ENCODE data around the gene SREK1IP1.
"Not testable (repeated sequence)": the region's sequence is repeated elsewhere in the genome, so short reads cannot be mapped to it uniquely, and the experiment has no call there.

The SREK1IP1 gene

DNA sequence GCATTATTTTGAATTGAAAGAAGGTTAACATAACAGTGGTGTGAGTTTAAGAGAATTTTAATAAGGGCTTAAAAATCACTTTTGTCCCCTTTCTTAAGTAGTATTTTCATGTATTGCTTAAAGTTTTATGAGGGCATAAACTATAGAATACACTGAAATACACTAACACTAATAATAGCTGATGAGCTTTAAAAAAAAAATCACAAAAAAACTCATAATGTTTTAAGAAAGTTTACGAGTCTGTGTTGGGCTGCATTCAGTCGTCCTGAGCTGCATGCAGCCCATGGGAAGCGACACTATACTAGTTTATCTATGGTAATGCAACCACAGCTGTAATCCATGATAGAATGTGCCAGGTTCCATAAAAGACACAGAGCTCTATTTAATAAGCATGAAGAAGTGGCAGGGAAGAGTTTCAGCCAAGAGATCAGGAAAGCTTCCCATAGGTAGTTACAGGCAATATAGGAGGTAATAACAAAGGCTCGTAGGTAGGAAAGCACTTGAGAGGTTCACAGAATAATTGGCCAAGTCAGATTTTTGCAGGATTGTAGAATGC lies 4.5 kb downstream of the SREK1IP1 start:
- DNase-seq = no peak

DNA sequence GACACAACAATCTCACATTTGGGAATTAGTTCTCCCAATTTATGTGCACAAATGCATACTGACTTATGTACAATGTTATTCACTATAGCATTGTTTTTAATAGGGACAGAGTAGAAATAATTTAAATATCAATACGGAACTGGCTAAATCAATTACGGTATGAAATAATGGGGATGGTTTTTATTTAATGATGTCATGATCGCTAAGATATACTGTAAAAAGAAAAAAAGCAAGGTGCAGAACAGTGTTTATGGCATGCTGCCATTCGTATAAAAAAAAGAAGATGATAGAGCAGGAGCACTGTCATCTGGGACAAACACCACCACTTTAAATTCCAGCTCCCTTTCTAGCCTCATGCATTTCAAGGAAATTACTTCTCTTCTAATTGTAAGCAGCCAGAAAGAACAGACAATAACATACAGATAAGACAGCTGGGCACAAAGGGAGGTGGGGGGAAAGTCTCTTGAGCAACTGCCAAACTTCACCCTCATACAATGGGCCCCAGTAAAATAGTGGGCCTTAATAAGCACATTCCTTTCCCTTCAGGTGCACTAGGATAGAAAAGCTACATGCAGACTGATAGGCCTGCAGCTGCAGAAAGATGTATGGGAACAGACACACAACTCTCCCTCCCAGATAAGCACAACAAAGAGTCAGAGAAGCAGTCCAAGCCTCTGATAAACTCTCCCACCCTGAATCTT lies 8.4 kb downstream of the SREK1IP1 start:
- no peak for DNase-seq

GRCh38 chr5:64758901-64759300 lies 9.6 kb downstream of the SREK1IP1 start:
- DNase-seq = no peak

DNA sequence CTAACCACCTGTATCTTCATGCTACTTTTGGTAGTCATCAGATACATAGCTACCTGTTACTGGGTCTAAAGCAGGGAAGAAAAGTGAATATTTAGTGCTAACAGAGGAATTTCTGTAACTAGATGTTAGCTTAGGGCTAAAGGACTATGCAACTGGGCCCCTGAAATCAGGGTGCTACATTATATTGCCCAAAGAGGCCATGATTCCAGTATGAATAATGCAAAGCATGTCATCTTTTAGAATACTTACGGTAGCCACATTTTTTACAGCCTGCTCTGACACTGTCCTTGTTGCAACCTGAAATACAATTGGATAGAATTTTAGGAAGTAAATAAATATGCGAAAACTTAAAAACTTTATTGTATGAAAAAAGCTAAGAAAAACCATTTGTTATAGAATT lies 14.4 kb downstream of the SREK1IP1 start:
- DNase-seq = no peak

DNA sequence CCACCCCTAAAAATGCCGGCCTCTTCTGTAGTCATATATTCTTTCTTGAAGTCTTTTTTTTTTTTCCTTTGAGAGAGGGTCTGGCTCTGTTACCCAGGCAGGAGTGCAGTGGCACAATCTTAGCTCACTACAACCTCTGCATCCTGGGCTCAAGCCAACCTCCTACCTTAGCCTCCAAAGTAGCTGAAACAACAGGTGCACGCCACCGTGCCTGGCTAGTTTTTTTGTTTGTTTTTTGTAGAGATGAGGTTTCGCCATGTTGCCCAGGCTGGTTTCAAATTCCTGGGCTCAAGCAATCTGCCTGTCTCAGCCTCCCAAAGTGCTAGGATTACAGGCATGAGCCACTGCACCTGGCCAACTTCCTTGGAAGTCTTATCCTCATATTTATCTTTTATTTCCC lies 19.1 kb downstream of the SREK1IP1 start:
- no peak for DNase-seq

DNA sequence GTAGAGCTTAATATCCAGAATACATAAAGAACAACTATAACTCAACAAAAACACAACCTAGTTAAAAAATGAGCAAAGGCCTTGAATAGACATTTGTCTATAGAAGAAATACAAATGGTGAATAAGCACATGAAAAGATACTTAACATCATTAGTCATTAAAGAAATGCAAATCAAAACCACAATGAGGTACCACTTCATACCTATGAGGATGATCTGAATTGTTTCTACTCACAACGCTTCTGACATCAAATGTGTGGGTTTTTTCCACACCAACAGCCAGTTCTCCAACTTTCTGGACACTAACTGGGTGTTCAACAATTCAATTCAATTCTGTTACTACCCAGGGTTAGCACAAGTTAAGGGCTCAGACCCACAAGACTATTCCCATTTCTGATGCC lies 22.0 kb downstream of the SREK1IP1 start:
- peak; percentile 35 for DNase-seq

DNA sequence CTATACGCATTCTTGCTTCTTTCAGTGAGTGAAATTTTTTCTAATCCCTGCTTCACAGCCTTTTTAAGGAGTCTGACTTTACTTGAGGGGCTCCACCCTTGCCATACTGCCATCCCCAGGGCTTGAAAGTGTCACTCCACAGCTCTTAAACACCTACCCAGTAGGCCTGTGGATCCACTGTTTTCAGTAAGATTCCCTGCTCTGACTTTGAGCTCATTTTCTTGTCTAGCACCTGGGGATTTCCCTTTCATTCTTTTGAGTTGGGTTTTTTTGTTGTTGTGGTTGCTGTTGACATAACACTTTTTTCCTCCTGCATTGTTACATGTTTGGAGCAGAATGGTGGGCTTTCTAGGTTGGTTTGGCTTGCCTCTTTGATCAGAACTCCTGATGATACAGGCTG lies 23.6 kb downstream of the SREK1IP1 start:
- DNase-seq = no peak

DNA sequence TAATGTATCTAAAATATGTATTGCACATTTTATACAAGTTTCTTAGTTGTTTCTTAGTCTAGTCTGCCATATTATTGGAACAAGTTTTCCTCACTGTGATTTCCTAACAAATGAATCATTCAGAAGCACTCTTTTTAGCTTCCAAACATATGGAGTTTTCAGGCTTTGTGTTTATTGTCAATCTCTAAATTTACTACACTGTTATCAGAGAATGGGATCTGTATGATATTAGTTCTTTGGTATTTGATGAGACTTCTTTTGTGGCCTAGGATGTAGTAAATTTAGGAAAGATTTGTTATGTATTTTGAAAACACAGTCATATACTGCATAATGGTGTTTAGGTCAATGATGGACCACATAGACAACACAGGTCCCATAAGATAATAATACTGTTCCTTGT lies 25.7 kb downstream of the SREK1IP1 start:
- no peak for DNase-seq

DNA sequence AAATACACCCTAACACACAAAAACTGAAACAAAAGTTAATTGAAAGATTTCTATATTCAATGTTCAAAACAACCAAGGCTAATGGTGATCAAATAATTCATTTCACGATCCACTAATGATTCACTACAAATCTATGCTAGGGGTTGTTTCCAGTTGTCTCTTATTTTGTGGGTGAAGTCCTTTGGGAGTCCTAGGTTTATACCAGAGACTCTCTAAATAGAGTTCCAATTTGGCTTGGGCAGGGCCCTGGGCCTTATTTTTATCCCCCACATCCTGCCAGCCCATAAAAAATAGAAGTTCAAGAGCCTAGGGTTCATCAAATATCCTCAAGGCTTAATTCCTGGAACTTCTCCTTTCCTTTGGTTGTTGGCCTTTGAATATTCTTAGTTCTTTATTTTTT lies 26.1 kb downstream of the SREK1IP1 start:
- no peak for DNase-seq

DNA sequence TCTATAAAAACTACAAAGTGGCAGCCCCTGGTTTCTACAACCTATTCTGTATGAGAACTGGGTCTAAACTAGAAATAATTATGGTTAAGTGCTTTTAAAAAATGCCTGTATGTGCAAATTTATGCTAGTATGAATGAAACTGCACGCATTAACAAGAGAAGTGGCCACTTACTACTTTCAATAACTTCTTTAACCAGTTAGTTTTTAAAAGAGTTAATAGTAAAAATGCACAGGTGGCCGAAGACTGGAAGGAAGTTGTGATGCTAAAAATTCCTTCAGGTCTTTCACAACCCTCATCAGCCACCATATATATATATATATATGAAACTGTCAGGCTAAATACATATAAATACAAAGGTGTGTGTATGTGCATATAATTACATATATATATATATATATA lies 41.3 kb downstream of the SREK1IP1 start:
- no peak for DNase-seq

- DNase-seq = no peak
Measured at GRCh38 chr5:64722588-64722987, 45.9 kb downstream of the SREK1IP1 start.

GRCh38 chr5:64714495-64714894 lies 54.0 kb downstream of the SREK1IP1 start:
- not testable (repeated sequence) for DNase-seq

- no peak for DNase-seq
Measured at GRCh38 chr5:64707191-64707590, 61.3 kb downstream of the SREK1IP1 start.

GRCh38 chr5:64706074-64706473 lies 62.4 kb downstream of the SREK1IP1 start:
- DNase-seq = not testable (repeated sequence)

GRCh38 chr5:64700765-64701164 lies 67.7 kb downstream of the SREK1IP1 start:
- no peak for DNase-seq

- not testable (repeated sequence) for DNase-seq
Measured at GRCh38 chr5:64696414-64696813, 72.1 kb downstream of the SREK1IP1 start.

- no peak for DNase-seq
Measured at GRCh38 chr5:64693636-64694035, 74.9 kb downstream of the SREK1IP1 start.

DNA sequence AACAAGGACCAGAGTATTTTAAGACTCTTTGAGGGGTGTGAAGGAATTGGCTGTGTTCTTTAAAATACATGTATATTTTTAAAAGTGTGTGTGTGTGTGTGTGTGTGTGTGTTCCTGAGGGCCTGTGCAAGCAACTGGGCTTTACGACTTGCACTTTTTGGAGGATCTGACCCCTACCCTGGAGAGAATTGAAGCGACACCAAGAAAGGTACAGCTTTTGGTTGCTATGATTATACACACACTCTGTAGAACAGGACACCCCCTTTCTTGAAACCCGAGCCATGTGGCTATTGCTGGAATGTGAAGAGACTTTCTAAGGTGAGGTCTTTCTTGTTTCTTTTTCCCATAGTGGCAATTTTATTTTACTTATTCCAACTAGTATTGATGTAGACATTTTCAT lies 77.2 kb downstream of the SREK1IP1 start:
- DNase-seq = no peak

GRCh38 chr5:64690417-64691151 lies 77.9 kb downstream of the SREK1IP1 start, which contains the start of gene SHISAL2B:
TSS of gene SHISAL2B (plus strand) at chr5:64690503. CDS start at chr5:64690624, 121 bp downstream.
- DNase-seq = peak; percentile 18

- no peak for DNase-seq
Measured at GRCh38 chr5:64690104-64690416, 78.4 kb downstream of the SREK1IP1 start.

DNA sequence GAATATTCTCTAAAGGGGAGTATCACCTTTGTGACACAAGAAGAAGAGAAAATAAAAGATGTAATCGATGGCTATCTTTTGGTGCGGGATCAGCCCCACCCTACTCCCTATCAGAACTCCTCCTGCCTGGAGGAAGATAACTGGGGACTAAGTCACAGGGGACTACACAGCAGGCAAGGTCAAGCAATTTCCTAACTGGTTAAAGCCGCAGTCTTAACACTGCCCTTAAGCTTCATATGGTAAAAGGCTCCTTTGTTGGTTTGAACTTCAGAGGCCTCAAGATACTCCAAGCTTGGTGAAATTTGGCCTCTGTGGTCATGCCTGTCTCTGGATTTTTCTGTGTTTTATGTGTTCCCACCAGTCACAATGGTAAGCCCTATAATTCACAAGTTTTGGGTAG lies 79.5 kb downstream of the SREK1IP1 start:
- DNase-seq = no peak

DNA sequence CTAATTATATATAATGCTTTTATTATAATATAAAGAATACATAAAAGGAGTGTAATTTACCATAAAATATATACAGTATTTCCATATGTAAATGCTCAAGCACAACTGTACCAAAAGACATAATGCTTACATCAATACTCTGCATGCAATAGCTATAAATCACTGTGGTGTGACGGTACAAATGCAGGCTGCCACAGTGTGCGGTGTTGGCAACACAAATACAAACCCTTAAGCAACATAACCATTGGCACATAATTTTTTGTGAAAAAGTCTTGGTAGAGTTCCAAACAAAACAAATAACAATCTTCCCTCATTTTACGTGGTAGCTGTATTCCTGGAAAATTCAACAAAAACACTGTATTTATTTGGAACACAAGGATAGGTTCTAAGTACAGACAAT lies 80.1 kb downstream of the SREK1IP1 start:
- no peak for DNase-seq

- DNase-seq = no peak
Measured at GRCh38 chr5:64685866-64686265, 82.6 kb downstream of the SREK1IP1 start.

GRCh38 chr5:64682608-64683007 lies 85.9 kb downstream of the SREK1IP1 start:
- no peak for DNase-seq
